ENCODE results near the gene CRKL.

The CRKL gene

GRCh38 chr22:20981787-20982562, 64.8 kb downstream of the CRKL start, which contains the start of gene LZTR1:
Gene LZTR1, plus strand, starts transcription at chr22:20982297. Its CDS starts 75 bp downstream, at chr22:20982372.
- peak; percentile 39 to 52 for DNase-seq (ENCODE audit: low read depth in 2 of 2)

- no peak for DNase-seq (ENCODE audit: low read depth in 2 of 2)
Measured at GRCh38 chr22:20982563-20982882, 65.3 kb downstream of the CRKL start.

DNA sequence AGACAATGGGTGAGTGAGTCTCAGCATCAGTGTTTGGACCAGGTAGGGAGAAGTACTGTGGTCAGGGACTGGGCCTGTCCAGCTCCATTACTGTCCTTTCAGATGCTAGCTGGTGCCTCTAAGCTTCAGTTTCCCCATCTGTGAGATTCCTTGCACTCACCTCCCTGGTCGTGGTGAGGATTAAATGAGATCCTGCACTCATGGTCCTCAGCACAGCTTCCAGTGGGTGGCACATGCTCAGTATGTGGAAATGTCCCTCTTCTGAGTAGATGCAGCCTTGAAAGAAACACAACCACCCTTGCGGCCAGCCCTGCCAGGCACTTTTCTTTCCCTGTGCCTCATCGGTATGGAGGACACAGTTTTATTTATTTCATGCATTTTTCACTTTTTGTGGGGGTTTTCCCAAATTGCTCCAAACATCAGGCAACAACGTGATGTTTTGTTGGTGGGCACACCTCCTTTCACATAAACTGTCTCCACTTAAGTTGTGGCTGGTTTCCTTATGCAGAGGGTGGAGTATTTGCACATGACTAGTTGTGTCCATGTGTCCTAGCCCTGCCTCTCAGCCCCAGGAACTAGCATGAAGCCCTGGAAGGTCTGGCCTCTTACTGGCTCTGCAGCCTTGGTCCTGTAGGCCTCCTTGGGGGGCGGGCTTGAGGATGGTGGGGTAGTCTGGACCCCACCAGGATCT, 66.0 kb downstream of the CRKL start:
- DNase-seq (ENCODE audit: low read depth in 2 of 2) = no peak

GRCh38 chr22:20985720-20986119, 68.5 kb downstream of the CRKL start:
- DNase-seq (ENCODE audit: low read depth in 2 of 2) = no peak

- DNase-seq (ENCODE audit: low read depth in 2 of 2) = no peak
Measured at GRCh38 chr22:20986365-20986764, 69.2 kb downstream of the CRKL start.

DNA sequence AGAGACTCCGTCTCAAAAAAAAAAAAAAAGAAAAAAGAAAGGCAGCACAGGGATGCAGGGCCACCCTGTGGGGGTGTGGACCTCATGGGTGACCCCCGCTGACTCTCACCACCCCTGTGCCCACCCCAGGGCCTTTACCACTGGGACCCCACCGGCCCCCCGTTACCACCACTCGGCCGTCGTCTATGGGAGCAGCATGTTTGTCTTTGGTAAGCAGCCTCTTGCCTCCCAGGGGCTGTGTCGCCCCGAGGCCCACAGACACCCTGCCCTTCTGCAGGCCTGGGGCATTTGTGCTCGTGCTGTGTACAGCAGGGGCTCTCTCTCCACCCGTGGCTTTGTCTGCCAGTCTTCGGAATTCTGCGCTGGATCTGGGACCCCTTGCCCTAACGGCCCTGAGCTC, 70.2 kb downstream of the CRKL start:
- no peak for DNase-seq (ENCODE audit: low read depth in 2 of 2)

DNA sequence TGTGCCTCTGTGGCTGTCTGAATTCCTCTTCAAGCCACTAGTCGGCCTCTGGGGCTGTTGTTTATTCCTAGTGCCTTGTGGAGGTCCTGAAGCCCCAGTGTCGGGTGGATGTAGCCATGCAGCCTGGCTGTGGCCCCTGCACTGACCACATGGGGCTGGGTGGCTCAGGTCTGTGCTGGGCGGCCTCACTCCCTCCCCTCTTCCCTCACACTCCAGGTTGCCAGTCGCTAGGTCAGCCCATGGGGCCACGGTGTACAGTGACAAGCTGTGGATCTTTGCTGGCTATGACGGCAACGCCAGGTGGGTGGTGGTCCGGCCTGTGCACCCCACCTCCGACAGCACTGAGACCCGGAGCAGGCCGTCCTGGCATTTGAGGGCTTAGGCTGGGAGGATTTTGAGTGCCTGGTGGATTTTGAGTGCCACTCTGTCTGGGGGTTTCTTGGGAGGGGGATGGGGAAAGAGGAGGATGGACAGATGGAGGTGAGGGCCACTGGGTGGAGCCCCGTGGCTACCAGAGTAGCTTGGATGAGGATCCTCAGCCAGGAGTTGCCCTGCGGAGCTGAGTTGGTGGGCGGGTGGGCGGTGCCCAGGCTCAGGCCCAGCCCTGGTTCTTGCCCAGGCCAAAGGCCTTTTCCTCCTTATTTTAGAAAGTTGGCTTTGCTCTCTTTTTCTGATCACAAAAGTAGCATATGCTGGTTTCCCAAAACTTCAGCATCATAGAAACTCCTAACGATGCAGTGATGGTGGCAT, 71.5 kb downstream of the CRKL start:
- no peak for DNase-seq (ENCODE audit: low read depth in 2 of 2)

GRCh38 chr22:20989323-20990138, 72.3 kb downstream of the CRKL start:
- DNase-seq (ENCODE audit: low read depth in 2 of 2) = no peak

DNA sequence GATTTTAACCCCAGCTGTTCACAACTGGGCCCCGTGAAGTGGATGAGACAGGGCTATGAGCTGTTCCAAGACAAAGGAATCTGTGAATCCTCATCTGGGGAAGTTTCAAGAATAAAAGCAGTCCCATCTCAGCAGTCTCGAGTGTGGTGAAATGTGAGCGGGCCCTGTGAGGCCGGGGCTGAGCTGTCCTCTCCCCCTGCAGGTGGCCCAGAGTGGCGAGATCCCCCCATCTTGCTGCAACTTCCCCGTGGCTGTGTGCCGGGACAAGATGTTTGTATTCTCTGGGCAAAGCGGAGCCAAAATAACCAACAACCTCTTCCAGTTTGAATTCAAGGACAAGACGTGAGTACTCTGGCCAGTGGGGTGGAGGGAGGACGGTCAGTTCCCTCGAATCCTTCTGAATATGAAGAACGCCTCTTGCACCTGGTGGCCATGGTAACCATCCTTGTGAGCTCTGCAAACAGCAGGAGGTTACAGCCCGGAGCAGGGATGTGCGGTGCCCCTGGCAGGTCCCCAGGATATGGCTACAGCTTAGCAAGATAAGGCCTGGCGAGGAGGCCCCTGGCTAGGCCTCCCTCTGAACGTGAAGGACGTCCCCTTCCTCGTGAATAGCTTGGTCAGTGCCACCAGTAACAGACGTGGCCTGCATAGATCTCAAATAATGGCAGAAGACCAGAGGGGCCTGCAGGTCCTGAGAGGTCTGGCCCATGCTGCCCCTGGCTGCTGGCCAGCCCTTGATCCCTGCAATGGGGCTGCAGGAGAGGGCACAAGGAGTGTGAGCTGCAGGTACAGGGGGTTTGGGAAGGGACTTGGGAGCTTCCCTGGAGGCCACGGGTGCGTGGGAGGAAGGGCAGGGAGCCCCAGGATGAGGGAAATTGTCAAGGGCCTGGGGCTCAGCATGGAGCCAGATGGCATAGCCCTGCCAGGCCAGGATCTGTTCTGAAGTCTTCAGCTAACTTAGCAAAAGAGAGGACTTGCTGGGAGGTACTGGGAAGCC, 73.3 kb downstream of the CRKL start:
- no peak for DNase-seq (ENCODE audit: low read depth in 2 of 2)

GRCh38 chr22:20991252-20992055, 74.2 kb downstream of the CRKL start:
- DNase-seq (ENCODE audit: low read depth in 2 of 2) = no peak

DNA sequence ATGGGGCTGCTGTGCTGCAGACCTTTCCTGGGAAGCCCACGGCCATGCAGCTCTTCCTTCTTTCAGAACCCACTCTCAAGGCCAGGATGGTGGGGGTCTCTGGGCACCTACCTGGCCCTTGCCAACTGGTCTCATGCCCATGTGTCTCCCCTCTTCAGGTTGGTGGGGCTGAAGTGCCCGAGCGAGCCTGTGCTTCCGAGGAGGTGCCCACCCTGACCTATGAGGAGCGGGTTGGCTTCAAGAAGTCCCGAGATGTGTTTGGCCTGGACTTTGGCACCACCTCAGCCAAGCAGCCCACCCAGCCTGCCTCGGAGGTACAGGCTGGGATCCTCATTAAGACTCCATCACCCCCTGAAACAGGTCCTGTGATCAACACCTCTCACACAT, 74.8 kb downstream of the CRKL start:
- DNase-seq (ENCODE audit: low read depth in 2 of 2) = no peak

DNA sequence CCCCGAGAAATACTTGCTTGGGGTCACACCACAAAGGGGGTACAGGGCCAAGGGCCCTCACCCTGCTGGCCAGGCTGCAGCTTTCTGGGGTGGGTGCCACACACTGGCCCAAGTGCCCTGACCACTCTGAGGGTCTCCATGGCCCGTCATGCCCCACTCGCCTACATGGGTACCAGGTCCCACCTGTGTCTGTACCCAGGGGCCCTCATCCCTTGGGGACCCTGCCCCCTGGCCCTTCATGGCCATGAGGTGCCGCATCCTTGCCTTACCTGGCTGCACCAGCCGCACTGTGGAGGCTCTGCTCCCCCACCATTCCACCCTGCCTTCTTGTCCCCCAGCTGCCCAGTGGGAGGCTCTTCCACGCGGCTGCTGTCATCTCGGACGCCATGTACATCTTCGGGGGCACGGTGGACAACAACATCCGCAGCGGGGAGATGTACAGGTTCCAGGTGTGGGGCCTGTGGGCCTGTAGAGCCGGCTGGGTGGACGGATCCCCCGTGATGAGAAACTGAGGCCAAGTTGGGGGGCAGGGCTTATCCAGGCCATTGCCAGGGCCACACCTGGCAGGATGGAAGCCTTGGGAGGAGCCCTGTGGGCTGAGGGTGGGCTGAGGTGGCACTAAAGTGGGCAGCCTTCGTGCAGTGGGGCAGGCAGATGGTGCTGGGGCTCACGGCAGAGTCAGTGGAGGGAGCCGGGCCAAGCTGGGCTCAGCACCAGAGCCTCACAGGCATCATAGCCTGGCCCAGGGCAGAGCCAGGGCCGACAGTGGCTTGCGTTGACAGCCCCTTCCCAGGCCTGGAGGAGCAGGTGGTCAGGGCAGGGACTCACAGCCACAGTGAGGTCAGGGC, 75.5 kb downstream of the CRKL start:
- DNase-seq (ENCODE audit: low read depth in 2 of 2) = no peak

DNA sequence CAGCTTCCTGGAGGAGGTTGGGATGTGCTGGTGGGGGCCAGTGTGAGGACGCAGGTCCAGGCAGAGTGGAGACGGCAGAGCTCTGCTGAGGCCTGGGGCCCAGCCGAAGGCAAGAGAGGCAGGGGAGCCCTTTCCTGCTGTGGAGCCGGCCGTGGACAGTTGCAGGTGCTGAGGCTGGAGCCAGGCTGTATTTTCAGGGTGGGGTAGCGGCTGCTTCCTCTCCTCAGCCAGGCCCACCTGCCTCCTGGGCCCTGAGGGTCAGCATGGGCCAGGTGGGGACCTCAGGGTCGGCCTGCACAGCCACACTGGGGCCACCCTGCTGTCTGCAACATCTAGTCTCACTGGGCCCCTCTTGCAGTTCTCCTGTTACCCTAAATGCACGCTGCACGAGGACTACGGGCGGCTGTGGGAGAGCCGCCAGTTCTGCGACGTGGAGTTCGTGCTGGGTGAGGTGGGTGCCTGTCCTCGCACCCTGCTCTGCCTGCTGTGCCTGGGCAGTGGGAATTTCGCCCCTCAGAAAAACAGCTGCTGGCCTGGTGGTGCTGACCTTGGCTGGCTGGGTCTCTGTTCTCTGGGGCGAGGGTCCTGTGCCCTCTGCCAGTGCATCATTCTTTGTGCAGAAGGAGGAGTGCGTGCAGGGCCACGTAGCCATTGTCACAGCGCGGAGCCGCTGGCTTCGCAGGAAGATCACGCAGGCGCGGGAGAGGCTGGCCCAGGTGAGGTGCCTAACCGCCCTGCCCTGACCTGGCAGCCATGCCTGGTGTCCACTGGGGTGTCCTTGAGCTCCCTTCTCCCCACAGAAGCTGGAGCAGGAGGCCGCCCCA, 76.3 kb downstream of the CRKL start:
- DNase-seq (ENCODE audit: low read depth in 2 of 2) = no peak

- DNase-seq (ENCODE audit: low read depth in 2 of 2) = no peak
Measured at GRCh38 chr22:20994128-20994901, 77.1 kb downstream of the CRKL start.

- DNase-seq (ENCODE audit: low read depth in 2 of 2) = no peak
Measured at GRCh38 chr22:20994902-20995241, 77.7 kb downstream of the CRKL start.

GRCh38 chr22:20995329-20996030, 78.3 kb downstream of the CRKL start:
- no peak for DNase-seq (ENCODE audit: low read depth in 2 of 2)

GRCh38 chr22:20996031-20996410, 78.8 kb downstream of the CRKL start:
- no peak for DNase-seq (ENCODE audit: low read depth in 2 of 2)
